ENCODE data around the gene PRKCZ.

GRCh38 chr1:2192031-2192995 is 142.1 kb downstream of the PRKCZ start:
- no peak for TF ChIP-seq CTCF (IDR thresholded peaks at IDR 0.05)
- TF ChIP-seq POLR2A (IDR thresholded peaks at IDR 0.05), result no peak
